Adrenal gland (tissue), 12 donors: ENCODE results near the gene GGT6. TPM values are rescaled to one million over a fixed set of nuclear protein-coding genes. Genes with fewer than 3 reads are reported as not detected.
A peak's percentile ranks its signal among the peaks of the same experiment; 100 is the strongest.

Experiments used
- DNase-seq, 7 donors: peaks; one replicate each; pipeline ENCODE4 v3.0.0-alpha.2; 2019 to 2020
- H3K27ac ChIP-seq, 5 donors: fragments of 200-600 bp; sonication (generic) in 4 of 5; 1 replicate in 3 of 5; 2 replicates in 2 of 5; pipeline versions ENCODE4 v1.5.1 to v1.8.0; 2016 to 2020; ENCODE audit warnings: mild to moderate bottlenecking in 1 of 5
- H3K27me3 ChIP-seq: fragments of 200-600 bp; 2 replicates; pipeline ENCODE4 v1.8.0; 2021
- H3K36me3 ChIP-seq, 2 donors: fragments of 200-600 bp; replicated peaks in 1 of 2; 1 replicate in 1 of 2; 2 replicates in 1 of 2; pipeline versions ENCODE4 v1.5.1 to v1.8.0; 2018 to 2022
- H3K4me1 ChIP-seq, 2 donors: fragments of 200-600 bp; replicated peaks in 1 of 2; 1 replicate in 1 of 2; 2 replicates in 1 of 2; pipeline versions ENCODE4 v1.5.1 to v1.8.0; 2018 to 2021
- H3K4me3 ChIP-seq, 4 donors: fragments of 200-600 bp; sonication (generic) in 3 of 4; one replicate each; pipeline ENCODE4 v1.5.1; 2016 to 2018
- H3K9me3 ChIP-seq, 3 donors: fragments of 200-600 bp; sonication (generic) in 1 of 3; replicated peaks in 1 of 3; 1 replicate in 2 of 3; 2 replicates in 1 of 3; pipeline versions ENCODE4 v1.5.1 to v1.8.0; 2016 to 2021
- POLR2A ChIP-seq, 2 donors: fragments of 450-650 bp; IDR thresholded peaks; one replicate each; pipeline ENCODE4 v1.6.1; 2017; ENCODE audit warnings: antibody characterized with exemption in 2 of 2, mild to moderate bottlenecking in 2 of 2, moderate library complexity in 1 of 2
- WGBS, 4 donors: extraction: QIAGEN DNeasy Blood & Tissue Kit in 2 of 4; methylation state at CpG; one replicate each; pipeline versions ENCODE4 v1.1.5 to v1.1.7; 2013 to 2017; 5-methylcytosine and 5-hydroxymethylcytosine counted together
- intact Hi-C, 2 donors: fragments of 100-400 bp; cut with DNase I; formaldehyde crosslinking; loops; one replicate each; pipeline versions ENCODE4 v1.14.1 to v1.15.0; 2022 to 2023
- polyA plus RNA-seq, 3 donors: library from polyadenylated mRNA; stranded (reverse); fragments of 200-250 nt in 2 of 3; fragments of 350-450 nt in 1 of 3; fragmentation: Illumina TruSeq in 1 of 3; extraction: RNeasy Lipid Tissue Mini Kit (QIAGEN cat#74804) in 1 of 3; gene quantifications; one replicate each; pipeline ENCODE4 v1.2.3, GENCODE V29; 2013 to 2014
- total RNA-seq, 9 donors: library from RNA; depleted of rRNA in 4 of 9; stranded (reverse); fragments of >200 nt in 4 of 9; fragments of 120-200 nt in 1 of 9; fragmentation: NEBNext Ultra II Directional in 1 of 9; extraction: Animal tissue kit (Norgen Biotek cat#: 25700) in 1 of 9; gene quantifications; one replicate each; pipeline versions ENCODE4 v1.1.0 to v1.2.4, GENCODE V29; 2013 to 2023
- TF ChIP-seq, protein P1 (sequence below), 6 experiments: fragments of 450-650 bp in 4 of 6; fragments of 200-600 bp in 2 of 6; sonication (generic) in 1 of 6; IDR thresholded peaks; 1 replicate in 5 of 6; 2 replicates in 1 of 6; pipeline versions ENCODE4 v1.5.1 to v1.8.0; 2016 to 2021; ENCODE audit warnings: antibody characterized with exemption in 6 of 6, mild to moderate bottlenecking in 2 of 6, moderate library complexity in 1 of 6
- donor health status: healthy with polysubstance abuse.
- donor health status: Bipolar disorder and iron deficiency.
- donor health status: DM: yes; HTN: yes; CAD: no.
- donor health status: DM: no; HTN: no; CAD: no.
- donor health status: DM: no; HTN: no; CAD: no.
- donor health status: DM: yes; HTN: yes; CAD: no.

The GGT6 gene
- total and polyA plus RNA-seq, 12 donors: 0.06 to 4.2 (median 0.88) TPM

DNA sequence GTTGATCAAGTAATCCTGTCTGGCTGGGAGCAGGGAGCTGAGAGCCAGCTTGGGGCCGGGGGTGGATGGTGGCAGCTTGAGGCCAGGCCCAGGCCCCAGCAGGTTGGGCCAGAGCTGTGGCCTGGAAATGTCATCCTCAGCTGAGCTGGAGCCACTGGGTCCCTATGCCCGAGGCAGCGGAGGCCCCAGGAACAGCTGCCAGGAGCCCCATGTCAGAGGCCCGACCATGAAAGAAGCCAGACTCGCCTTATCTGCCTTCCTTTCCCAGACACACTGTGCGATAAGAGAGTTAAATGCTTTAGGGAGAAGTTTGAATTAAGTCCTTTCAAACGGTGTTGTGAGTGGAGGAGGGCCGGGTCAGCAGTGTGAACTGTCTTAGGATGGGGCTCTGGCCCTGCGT, 27.4 kb upstream of the GGT6 start:
- TF ChIP-seq POLR2A (IDR thresholded peaks at IDR 0.05): no peak
- TF ChIP-seq, protein P1, sequence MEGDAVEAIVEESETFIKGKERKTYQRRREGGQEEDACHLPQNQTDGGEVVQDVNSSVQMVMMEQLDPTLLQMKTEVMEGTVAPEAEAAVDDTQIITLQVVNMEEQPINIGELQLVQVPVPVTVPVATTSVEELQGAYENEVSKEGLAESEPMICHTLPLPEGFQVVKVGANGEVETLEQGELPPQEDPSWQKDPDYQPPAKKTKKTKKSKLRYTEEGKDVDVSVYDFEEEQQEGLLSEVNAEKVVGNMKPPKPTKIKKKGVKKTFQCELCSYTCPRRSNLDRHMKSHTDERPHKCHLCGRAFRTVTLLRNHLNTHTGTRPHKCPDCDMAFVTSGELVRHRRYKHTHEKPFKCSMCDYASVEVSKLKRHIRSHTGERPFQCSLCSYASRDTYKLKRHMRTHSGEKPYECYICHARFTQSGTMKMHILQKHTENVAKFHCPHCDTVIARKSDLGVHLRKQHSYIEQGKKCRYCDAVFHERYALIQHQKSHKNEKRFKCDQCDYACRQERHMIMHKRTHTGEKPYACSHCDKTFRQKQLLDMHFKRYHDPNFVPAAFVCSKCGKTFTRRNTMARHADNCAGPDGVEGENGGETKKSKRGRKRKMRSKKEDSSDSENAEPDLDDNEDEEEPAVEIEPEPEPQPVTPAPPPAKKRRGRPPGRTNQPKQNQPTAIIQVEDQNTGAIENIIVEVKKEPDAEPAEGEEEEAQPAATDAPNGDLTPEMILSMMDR (IDR thresholded peaks at IDR 0.05): no peak
- Histone ChIP-seq H3K36me3 (no peaks in the 10 kb centered on the region), H3K4me3 (no peak overlapping the region), H3K27ac (no peak overlapping the region), H3K4me1 (peaks cover 6 to 9% of the 10 kb centered on the region in 2 donors), H3K9me3 (no peaks in the 10 kb centered on the region), H3K27me3 (peaks cover 25% of the 10 kb centered on the region)
- intact Hi-C loops: no loop called here
- WGBS, 4 donors: 71 to 87% (median 81%) methylated on average over 7 to 9 of the region's 9 CpGs
- no peak for DNase-seq

DNA sequence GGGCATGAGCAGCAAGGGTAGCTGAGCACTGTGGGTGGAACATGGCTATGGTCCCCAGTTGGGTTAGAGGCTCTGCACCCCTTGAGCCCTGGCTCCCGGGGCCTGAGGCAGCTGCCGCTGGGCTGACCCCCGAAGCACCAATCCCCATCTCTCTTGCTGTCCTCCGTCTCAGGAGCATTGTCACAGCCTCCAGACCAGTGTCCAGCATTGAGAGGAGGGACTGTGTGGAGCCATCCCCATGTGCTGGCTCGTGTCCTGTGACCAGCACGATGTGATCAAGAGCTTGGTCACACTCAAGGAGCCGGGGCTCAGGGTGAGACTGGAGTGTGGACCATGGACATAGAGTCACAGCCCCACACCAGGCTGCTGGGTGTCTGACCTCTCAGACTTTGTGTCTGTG, 26.8 kb upstream of the GGT6 start:
- no peak for DNase-seq
- 93 to 95% (median 95%) methylated on average over 5 to 7 of the region's 7 CpGs for WGBS, 4 donors
- no peaks in the 10 kb centered on the region for H3K36me3 ChIP-seq
- no peak overlapping the region for H3K27ac ChIP-seq
- TF ChIP-seq, protein P1 (IDR thresholded peaks at IDR 0.05): no peak
- no peak for TF ChIP-seq POLR2A (IDR thresholded peaks at IDR 0.05)
- intact Hi-C loops: no loop called here
- peaks cover 29% of the 10 kb centered on the region for H3K27me3 ChIP-seq
- peaks cover 6 to 9% of the 10 kb centered on the region in 2 donors for H3K4me1 ChIP-seq
- H3K9me3 ChIP-seq: no peaks in the 10 kb centered on the region
- H3K4me3 ChIP-seq: no peak overlapping the region

DNA sequence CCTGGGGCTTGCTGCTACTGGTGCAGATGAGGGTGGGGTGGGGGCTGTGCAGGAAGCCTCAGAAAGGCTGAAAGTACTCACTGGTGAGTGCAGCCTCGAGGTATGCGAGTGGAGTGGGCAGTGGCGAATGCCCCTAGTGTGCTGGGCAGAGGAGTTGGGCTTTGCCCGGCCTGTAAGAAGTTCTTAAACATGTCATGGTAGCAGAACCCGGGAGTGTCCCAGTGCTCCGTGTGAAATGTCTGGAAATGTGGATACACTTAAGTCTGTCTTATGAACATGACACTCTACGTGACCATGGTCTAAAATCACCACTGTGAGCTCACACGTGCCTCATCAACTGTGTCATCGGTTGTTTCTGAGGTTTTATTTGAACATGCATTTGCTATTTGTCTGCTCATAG, 25.7 kb upstream of the GGT6 start:
- Histone ChIP-seq H3K9me3 (no peaks in the 10 kb centered on the region), H3K36me3 (no peaks in the 10 kb centered on the region), H3K4me1 (peaks cover 6 to 9% of the 10 kb centered on the region in 2 donors), H3K27me3 (peaks cover 35% of the 10 kb centered on the region), H3K4me3 (no peak overlapping the region), H3K27ac (no peak overlapping the region)
- 87 to 97% (median 90%) methylated on average over 8 to 9 of the region's 9 CpGs for WGBS, 4 donors
- intact Hi-C loops: no loop called here
- DNase-seq: no peak
- no peak for TF ChIP-seq POLR2A (IDR thresholded peaks at IDR 0.05)
- TF ChIP-seq, protein P1 (IDR thresholded peaks at IDR 0.05): no peak

DNA sequence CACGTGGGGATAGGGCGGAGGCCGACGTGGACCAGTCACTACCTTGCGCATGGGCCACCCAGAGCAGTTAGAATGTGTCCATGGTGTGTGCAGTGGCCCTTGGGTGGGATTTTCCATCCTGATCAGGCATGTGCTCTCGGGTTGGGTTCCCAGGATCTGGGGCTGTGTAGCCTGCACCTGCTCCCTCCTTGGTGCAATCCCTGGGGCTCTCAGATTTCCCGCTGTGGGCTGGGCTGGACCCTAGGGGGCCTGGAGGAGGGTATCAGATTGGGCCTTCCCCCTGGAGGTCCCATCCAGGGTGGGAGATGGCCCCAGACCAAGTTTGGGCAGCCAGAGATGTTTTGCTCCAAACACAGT, 25.2 kb upstream of the GGT6 start:
- Histone ChIP-seq H3K36me3 (no peaks in the 10 kb centered on the region), H3K27ac (no peak overlapping the region), H3K4me1 (peaks cover 6 to 9% of the 10 kb centered on the region in 2 donors), H3K27me3 (peaks cover 35% of the 10 kb centered on the region), H3K9me3 (no peaks in the 10 kb centered on the region), H3K4me3 (no peak overlapping the region)
- no peak for DNase-seq
- no peak for TF ChIP-seq POLR2A (IDR thresholded peaks at IDR 0.05)
- 73 to 85% (median 82%) methylated on average over 3 to 7 of the region's 7 CpGs for WGBS, 4 donors
- intact Hi-C loops: no loop called here

DNA sequence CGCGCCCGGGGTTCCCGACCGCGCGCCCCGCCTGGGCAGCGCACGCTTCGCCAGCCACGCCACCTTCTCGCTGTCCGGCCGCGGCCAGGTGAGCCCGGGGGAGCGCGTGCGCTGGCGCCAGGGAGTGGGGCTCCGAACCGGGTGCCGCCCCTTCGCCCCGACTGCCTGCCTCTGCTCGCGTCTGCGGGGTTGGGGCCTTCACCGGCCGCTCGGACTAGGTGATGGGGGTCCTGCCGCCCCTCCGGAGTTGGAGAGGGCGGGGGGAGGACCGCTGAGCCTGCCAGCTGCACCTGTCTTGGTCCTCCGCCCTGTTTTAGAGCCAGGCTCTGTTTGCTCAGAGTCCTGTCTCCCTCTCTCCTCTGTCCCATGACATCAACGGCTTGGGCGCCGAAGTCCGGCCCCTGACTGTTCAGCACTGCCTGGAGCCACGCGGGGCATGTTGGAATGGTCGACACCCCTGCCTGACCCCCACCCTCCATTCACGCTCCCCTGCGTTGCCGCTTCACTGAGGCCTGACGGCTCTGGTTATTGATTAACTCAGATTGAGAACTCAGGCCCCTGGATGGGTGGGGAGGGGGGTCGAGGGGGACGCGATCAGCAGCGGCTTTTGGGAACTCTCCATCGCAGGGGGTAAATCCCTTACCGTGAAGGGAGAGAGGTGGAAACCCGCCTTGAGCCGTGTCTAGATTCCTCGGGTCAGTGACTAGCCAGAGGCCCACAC, 24.7 kb upstream of the GGT6 start:
- peaks cover 6 to 9% of the 10 kb centered on the region in 2 donors for H3K4me1 ChIP-seq
- H3K9me3 ChIP-seq: no peaks in the 10 kb centered on the region
- peak overlapping the region in 1 of 4 donors; percentile 44 for H3K4me3 ChIP-seq
- H3K36me3 ChIP-seq: no peaks in the 10 kb centered on the region
- WGBS, 4 donors: 25 to 66% (median 42%) methylated on average over 18 to 57 of the region's 57 CpGs
- no peak for TF ChIP-seq POLR2A (IDR thresholded peaks at IDR 0.05)
- no peak overlapping the region for H3K27ac ChIP-seq
- intact Hi-C loops: no loop called here
- no peak for DNase-seq
- H3K27me3 ChIP-seq: peaks cover 35% of the 10 kb centered on the region
